ENCODE data around the gene MED8. TPM values are rescaled to one million over a fixed set of nuclear protein-coding genes. Genes with fewer than 3 reads are reported as not detected.
"Not testable (repeated sequence)": the region's sequence is repeated elsewhere in the genome, so short reads cannot be mapped to it uniquely, and the experiment has no call there.

MED8 gene
- total RNA-seq, 4 donors from 2014 or later: 26.3 to 51.4 (median 37.1) TPM

DNA sequence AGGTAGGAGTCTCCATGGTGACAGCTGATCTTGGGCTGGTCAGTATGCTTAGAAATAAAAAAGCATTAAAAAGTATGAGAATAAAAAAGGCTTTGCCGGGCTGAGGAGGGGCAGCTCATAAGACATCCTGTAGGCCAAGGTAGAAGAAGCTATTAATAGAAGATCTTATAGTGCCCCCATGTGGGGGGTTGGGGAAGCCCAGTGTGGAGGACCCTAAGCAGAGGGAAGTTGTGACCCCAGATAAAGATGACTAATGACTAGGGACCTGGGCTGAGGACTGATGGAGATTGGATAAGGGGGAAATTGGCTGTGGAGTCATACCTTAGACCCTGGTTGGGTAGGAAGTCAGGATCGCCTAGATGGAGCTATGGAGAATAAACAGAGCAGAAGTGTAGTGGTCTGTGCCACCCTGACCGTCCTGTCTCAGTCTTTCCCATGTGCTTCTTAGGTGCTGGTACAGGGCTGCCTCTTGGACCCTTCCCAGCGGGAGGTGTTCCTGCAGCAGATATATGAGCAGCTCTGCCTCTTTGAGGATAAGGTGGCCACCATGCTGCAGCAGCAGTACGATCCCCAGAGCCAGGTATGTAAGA is 25.1 kb upstream of the MED8 start:
- TF ChIP-seq, protein P1, sequence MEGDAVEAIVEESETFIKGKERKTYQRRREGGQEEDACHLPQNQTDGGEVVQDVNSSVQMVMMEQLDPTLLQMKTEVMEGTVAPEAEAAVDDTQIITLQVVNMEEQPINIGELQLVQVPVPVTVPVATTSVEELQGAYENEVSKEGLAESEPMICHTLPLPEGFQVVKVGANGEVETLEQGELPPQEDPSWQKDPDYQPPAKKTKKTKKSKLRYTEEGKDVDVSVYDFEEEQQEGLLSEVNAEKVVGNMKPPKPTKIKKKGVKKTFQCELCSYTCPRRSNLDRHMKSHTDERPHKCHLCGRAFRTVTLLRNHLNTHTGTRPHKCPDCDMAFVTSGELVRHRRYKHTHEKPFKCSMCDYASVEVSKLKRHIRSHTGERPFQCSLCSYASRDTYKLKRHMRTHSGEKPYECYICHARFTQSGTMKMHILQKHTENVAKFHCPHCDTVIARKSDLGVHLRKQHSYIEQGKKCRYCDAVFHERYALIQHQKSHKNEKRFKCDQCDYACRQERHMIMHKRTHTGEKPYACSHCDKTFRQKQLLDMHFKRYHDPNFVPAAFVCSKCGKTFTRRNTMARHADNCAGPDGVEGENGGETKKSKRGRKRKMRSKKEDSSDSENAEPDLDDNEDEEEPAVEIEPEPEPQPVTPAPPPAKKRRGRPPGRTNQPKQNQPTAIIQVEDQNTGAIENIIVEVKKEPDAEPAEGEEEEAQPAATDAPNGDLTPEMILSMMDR (IDR thresholded peaks at IDR 0.05): peak in 1 of 3 donors; percentile 38
- DNase-seq (ENCODE audit: low spot score): peak; percentile 65
- peak; percentile 74 for ATAC-seq (ENCODE audit: low FRiP score)

DNA sequence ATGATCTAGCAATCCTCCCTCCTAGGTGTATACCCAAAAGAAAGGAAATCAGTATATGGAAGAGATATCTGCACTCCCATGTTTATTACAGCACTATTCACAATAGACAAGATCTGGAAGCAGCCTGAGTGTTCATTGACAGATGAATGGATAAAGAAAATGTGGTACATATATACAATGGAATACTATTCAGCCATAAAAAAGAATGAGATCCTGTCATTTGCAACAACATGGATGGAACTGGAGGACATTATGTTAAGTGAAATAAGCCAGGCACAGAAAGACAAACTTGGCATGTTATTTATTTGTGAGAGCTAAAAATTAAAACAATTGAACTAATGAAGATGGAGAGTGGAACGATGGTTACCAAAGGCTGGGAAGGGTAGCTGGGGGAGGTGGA is 23.8 kb upstream of the MED8 start:
- ATAC-seq (ENCODE audit: low FRiP score); DNase-seq (ENCODE audit: low spot score): not testable (repeated sequence)

DNA sequence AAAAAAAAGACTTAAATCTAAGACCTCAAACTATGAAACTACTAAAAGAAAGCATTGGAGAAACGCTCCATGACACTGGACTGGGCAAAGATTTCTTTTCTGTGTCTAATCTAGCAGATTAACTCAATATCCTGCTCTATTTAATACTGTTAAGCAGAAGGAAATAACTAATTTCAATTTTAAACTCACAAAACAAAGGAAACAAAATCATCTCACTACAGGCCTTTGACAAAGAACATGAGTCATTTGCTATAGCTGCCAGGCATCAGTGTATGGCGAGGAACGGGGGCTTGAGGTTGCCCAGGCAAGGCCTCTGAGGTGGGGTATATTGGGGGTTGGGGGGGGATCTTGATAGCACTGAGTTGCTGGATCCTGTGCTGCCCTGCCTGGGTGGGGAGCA is 21.0 kb upstream of the MED8 start:
- DNase-seq (ENCODE audit: low spot score) (no peak), ATAC-seq (ENCODE audit: low FRiP score) (no peak)
- TF ChIP-seq, protein P1 (IDR thresholded peaks at IDR 0.05): no peak

DNA sequence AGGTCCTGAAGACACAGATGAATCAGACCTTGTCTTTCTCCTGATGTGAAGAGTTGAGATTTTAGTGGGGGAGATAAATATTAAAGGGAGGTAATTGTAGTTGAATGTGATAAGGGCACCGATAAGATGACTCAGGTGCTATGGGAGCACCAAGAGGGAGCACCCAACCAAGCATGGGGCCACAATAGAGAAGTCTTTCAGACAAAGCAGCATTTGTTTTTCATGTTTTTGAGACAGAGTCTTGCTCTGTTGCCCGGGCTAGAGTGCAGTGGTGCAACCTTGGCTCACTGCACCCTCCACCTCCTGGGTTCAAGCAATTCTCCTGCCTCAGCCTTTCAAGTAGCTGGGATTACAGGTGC is 16.3 kb upstream of the MED8 start:
- TF ChIP-seq, protein P1 (IDR thresholded peaks at IDR 0.05): no peak
- no peak for DNase-seq (ENCODE audit: low spot score)

DNA sequence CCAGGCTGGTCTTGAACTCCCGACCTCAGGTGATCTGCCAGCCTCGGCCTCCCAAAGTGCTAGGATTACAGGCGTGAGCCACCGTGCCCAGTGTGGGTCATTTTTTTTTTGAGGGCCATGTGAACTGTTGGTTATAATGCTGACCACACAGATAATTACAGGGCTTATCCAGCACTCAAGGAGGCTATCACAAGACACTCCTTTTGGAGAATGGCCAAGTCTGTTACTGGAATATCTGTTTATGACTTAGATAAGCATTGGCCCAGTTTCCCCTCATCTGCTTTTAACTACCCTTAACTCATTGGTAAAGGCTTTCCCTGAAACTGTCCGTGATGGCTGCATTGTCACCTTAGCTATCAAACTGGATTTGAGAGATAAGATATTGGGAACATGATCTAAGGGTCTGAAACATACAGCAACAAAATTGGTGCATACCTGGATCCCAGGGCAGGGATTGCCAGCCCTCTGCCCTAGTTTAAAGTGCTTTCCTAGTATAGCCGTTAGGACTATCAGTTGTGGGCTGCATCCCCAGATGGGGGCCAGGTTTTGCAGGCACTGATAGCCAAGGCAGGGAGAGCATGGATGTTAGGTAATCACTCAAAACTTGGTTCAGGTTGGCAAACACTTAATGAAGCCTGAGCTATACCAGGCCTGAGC is 15.7 kb upstream of the MED8 start:
- DNase-seq (ENCODE audit: low spot score) (no peak), ATAC-seq (ENCODE audit: low FRiP score) (peak; percentile 63)

More for the DNA sequence above, 16.3 kb upstream of the MED8 start:
- no peak for ATAC-seq (ENCODE audit: low FRiP score)

DNA sequence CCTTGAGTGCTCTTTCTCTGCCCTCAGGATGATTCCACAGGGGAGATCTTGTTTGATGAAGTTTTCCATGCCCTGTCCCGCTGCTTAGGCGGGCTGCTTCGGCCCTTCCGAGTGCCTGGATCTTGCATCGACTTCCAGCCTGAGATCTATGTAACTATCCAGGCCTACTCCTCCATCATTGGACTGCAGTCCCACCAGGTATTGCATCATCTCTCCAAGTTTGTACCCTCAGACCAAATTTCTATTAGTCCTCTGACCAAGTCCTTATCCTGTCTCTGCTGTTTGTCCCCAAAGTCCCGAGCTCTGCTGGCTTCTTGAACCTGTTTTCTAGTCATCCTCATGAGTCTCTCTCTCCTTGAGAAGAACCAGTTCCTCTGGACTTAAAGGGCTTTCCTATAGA is 14.8 kb upstream of the MED8 start:
- no peak for DNase-seq (ENCODE audit: low spot score)
- ATAC-seq (ENCODE audit: low FRiP score): no peak
- TF ChIP-seq, protein P1 (IDR thresholded peaks at IDR 0.05): no peak

More for the DNA sequence above, 15.7 kb upstream of the MED8 start:
- TF ChIP-seq, protein P1 (IDR thresholded peaks at IDR 0.05): no peak

DNA sequence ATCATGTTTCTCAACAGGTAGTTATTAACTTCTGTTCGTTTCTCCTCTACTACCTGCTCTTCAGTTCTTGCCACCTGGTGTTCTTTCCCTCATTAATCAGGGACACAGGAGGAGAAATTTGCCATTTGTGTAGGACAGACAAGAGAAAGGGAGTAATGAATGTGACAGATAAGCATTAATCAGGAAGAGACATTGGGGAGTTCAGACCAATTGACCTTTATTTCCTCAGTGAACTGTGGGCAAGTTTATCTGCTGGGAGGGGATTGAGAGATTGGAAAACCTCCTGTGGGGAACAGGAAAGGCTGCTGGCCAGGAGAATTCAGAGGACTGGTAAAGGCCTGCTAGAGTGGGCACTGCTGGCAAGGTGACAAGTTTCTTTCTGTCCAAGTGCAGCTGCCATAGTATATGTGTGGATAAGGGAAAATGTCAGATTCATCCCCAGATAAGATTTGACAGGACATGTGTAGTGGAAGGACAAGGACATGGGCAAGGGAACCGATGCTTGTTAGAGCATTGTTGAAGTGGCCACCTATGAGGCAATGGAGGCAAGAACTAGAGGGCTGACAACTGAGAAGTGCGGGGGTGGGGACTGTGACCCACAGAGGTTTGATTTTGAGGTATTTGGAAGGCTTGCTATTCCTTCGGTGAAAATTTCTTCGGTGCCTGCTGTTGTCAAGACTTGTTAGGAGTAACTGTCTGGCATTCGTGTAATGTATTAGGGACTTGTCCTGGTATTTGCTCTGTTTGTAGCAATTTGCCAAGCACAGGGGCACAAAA is 12.7 kb upstream of the MED8 start:
- ATAC-seq (ENCODE audit: low FRiP score) (no peak), DNase-seq (ENCODE audit: low spot score) (no peak)
- TF ChIP-seq, protein P1 (IDR thresholded peaks at IDR 0.05): no peak

DNA sequence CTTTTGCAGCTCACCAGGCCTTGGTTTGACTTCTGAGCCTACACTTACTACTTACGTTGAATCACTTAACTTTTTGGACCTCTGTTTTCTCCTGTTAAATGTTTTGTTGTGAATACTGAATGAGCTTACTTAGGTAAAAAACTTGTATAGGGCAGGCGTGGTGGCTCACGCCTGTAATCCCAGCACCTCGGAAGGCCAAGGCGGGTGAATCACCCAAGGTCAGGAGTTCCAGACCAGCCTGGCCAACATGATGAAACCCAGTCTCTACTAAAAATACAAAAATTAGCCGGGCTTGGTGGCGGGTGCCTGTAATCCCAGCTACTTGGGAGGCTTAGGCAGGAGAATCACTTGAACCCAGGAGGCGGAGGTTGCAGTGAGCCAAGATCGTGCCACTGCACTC is 10.8 kb upstream of the MED8 start:
- ATAC-seq (ENCODE audit: low FRiP score); DNase-seq (ENCODE audit: low spot score): not testable (repeated sequence)
